ENCODE measurements around the gene RELL2.

DNA sequence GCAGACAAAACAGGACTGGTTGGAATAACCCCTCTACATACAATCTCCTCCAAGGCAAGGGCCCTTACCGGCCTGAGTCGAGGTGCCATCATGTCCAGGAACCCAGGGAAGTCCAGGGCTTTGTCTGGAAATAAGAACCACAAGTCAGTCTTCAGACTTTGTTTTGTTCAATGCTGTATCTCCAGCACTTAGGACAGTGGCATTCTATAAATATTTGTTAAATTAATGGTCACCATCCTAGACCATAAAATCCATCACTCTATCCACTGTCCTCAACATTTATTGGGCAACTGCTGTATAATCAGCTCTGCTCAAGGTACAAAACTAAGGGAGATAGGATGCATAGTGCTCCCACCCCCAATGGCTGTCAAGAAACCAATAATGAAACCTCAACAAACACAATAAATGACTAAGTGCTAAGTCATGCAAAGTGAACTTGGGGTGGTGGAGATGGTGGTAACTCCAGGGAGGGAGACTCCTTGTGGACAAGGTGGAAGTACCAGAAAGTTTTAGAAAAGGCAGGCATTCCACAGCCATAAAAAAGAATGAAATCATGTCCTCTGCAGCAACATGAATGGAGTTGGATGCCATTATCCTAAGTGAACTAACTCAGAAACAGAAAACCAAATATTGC lies 5.0 kb downstream of the RELL2 start:
- TF ChIP-seq YY1 (IDR thresholded peaks at IDR 0.05; ENCODE audit: insufficient read depth, insufficient read length) (no peak), ZNF274 (IDR thresholded peaks at IDR 0.05; ENCODE audit: low read depth, low read length) (no peak)

Measured in NT2/D1 (cell line).